Upper lobe of right lung (tissue), 1 donor: ENCODE data around the gene ARHGAP24. TPM values are rescaled to one million over a fixed set of nuclear protein-coding genes. Genes with fewer than 3 reads are reported as not detected.
"Not testable (repeated sequence)": the region's sequence is repeated elsewhere in the genome, so short reads cannot be mapped to it uniquely, and the experiment has no call there.

ENCODE experiments used
- ATAC-seq: fragments of 200-7000 bp; cut with Tn5 transposase; one replicate; pipeline ENCODE4 v1.9.1; 2020; ENCODE audit warnings: mild to moderate bottlenecking, moderate library complexity
- DNase-seq: peaks from one replicate; pipeline ENCODE4 v3.0.0-alpha.2; 2020
- H3K27ac ChIP-seq: fragments of 200-600 bp; one replicate; pipeline ENCODE4 v1.8.0; 2022
- H3K27me3 ChIP-seq: fragments of 200-600 bp; one replicate; pipeline ENCODE4 v1.8.0; 2022; ENCODE audit warnings: mild to moderate bottlenecking
- H3K36me3 ChIP-seq: fragments of 200-600 bp; one replicate; pipeline ENCODE4 v1.8.0; 2022
- H3K4me1 ChIP-seq: fragments of 200-600 bp; one replicate; pipeline ENCODE4 v1.8.0; 2022
- H3K4me3 ChIP-seq: fragments of 200-600 bp; one replicate; pipeline ENCODE4 v1.8.0; 2022; ENCODE audit warnings: mild to moderate bottlenecking
- H3K9me3 ChIP-seq: fragments of 200-600 bp; one replicate; pipeline ENCODE4 v1.8.0; 2022
- intact Hi-C: fragments of 100-400 bp; cut with DNase I; formaldehyde crosslinking; loops from one replicate; pipeline ENCODE4 v1.11.0; 2022
- total RNA-seq: library from RNA; stranded (reverse); fragmentation: NEBNext Ultra II Directional; extraction: Animal tissue kit (Norgen Biotek cat#: 25700); gene quantifications from one replicate; pipeline ENCODE4 v1.2.1, GENCODE V29; 2021
- TF ChIP-seq, protein P1 (sequence below): fragments of 200-600 bp; IDR thresholded peaks from one replicate; pipeline ENCODE4 v1.8.0; 2022; ENCODE audit warnings: antibody characterized with exemption
- donor health status: DM: no; HTN: yes; CAD: no; lungs with severe emphysema.

The ARHGAP24 gene
- total RNA-seq, 1 donor from 2014 or later: 29.8 TPM

GRCh38 chr4:85644061-85644460 lies 169.1 kb downstream of the ARHGAP24 start:
- intact Hi-C loops: no loop called here
- H3K36me3 ChIP-seq: no peaks in the 10 kb centered on the region
- TF ChIP-seq, protein P1, sequence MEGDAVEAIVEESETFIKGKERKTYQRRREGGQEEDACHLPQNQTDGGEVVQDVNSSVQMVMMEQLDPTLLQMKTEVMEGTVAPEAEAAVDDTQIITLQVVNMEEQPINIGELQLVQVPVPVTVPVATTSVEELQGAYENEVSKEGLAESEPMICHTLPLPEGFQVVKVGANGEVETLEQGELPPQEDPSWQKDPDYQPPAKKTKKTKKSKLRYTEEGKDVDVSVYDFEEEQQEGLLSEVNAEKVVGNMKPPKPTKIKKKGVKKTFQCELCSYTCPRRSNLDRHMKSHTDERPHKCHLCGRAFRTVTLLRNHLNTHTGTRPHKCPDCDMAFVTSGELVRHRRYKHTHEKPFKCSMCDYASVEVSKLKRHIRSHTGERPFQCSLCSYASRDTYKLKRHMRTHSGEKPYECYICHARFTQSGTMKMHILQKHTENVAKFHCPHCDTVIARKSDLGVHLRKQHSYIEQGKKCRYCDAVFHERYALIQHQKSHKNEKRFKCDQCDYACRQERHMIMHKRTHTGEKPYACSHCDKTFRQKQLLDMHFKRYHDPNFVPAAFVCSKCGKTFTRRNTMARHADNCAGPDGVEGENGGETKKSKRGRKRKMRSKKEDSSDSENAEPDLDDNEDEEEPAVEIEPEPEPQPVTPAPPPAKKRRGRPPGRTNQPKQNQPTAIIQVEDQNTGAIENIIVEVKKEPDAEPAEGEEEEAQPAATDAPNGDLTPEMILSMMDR: no peak
- no peaks in the 10 kb centered on the region for H3K9me3 ChIP-seq
- H3K4me1 ChIP-seq: no peaks in the 10 kb centered on the region
- no peaks in the 10 kb centered on the region for H3K27me3 ChIP-seq
- H3K27ac ChIP-seq: no peak overlapping the region
- no peak for DNase-seq
- no peak overlapping the region for H3K4me3 ChIP-seq
- ATAC-seq: no peak

GRCh38 chr4:85650908-85651307 lies 176.0 kb downstream of the ARHGAP24 start:
- H3K4me1 ChIP-seq: no peaks in the 10 kb centered on the region
- intact Hi-C loops: no loop called here
- TF ChIP-seq, protein P1: no peak
- H3K4me3 ChIP-seq: no peak overlapping the region
- DNase-seq (no peak), ATAC-seq (no peak)
- no peak overlapping the region for H3K27ac ChIP-seq
- no peaks in the 10 kb centered on the region for H3K36me3 ChIP-seq
- no peaks in the 10 kb centered on the region for H3K9me3 ChIP-seq
- H3K27me3 ChIP-seq: no peaks in the 10 kb centered on the region

- no peaks in the 10 kb centered on the region for H3K27me3 ChIP-seq
- no peak for DNase-seq
- no peak overlapping the region for H3K4me3 ChIP-seq
- no peak overlapping the region for H3K27ac ChIP-seq
- no peaks in the 10 kb centered on the region for H3K9me3 ChIP-seq
- no peaks in the 10 kb centered on the region for H3K4me1 ChIP-seq
- TF ChIP-seq, protein P1: no peak
- intact Hi-C loops: no loop called here
- no peaks in the 10 kb centered on the region for H3K36me3 ChIP-seq
- no peak for ATAC-seq
Measured at GRCh38 chr4:85656759-85657505, 182.0 kb downstream of the ARHGAP24 start.

DNA sequence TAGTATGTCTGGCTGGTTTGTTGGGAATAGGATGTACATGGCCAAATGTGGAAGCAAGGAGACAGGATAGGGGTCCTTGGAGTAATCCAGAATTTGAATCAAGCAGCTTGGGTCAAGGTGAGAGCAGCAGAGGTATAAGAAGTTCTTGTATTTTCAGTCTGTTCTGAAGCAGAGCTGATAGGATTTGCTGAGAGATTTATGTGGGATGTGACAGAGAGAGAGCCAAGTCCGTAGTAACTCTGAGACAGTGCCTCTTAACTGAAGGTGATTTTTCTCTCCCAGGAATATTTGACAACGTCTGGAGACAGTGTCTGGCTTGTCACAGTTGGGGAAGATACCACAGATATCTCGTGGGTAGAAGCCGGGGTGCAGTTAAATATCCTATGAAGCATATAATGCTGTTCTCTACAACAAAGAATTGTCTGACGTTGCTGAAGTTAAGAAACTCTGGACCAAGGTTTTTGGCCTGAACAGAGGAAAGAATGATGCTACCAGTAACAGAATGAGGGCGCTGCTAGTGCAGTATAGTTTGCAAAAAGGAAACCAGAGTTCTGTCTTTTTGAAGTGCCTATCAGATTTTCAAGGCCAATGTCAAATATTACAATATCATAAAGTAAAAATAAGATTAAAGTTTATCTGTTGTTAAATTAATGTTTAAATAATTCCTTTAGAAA lies 184.0 kb downstream of the ARHGAP24 start:
- Histone ChIP-seq H3K36me3 (no peaks in the 10 kb centered on the region), H3K4me1 (no peaks in the 10 kb centered on the region), H3K4me3 (no peak overlapping the region), H3K27me3 (no peaks in the 10 kb centered on the region), H3K9me3 (no peaks in the 10 kb centered on the region), H3K27ac (no peak overlapping the region)
- intact Hi-C loops: no loop called here
- ATAC-seq: no peak
- no peak for DNase-seq
- TF ChIP-seq, protein P1: no peak

DNA sequence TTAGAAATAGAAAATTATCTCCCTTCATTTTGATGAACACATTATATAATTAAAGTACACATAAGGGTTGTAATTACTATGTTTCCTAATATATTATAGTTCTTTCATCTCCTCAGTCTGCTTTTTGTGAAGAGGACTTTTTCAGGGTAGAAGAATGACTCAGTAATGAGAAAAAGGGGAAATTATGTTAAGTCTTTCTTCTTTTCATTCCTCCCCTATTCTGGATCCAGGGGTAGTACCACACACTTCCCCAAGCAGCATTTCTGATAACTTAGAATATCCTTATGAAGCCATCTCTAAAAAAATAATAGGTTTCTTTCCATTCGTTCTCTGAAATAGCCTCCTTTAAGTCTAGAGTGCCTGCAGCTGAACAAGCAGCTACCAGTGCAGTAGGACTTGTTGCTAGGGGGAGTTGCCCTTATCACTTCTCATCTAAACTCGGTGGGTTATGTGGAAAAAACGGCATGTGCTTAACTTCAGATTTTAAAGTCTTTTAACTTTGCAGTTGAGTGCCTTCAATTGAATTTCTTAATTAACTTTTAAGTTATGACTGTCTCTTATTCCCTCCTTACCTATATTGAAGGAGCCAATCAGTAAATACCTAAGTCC lies 184.8 kb downstream of the ARHGAP24 start:
- H3K27ac ChIP-seq: no peak overlapping the region
- intact Hi-C loops: no loop called here
- H3K36me3 ChIP-seq: no peaks in the 10 kb centered on the region
- no peaks in the 10 kb centered on the region for H3K27me3 ChIP-seq
- H3K9me3 ChIP-seq: no peaks in the 10 kb centered on the region
- DNase-seq: no peak
- no peaks in the 10 kb centered on the region for H3K4me1 ChIP-seq
- ATAC-seq: no peak
- H3K4me3 ChIP-seq: no peak overlapping the region
- TF ChIP-seq, protein P1: no peak

GRCh38 chr4:85666625-85667024 lies 191.7 kb downstream of the ARHGAP24 start:
- H3K27me3 ChIP-seq, H3K27ac ChIP-seq, intact Hi-C loops, H3K36me3 ChIP-seq, ATAC-seq, H3K9me3 ChIP-seq, DNase-seq, H3K4me3 ChIP-seq, H3K4me1 ChIP-seq: not testable (repeated sequence)
